ENCODE measurements around the gene FBL.
"Not testable (repeated sequence)": the region's sequence is repeated elsewhere in the genome, so short reads cannot be mapped to it uniquely, and the experiment has no call there.

FBL gene

GRCh38 chr19:39876486-39876885, 30.3 kb upstream of the FBL start:
- DNase-seq, result not testable (repeated sequence)

GRCh38 chr19:39875401-39875864, 29.3 kb upstream of the FBL start:
- DNase-seq, result not testable (repeated sequence)

GRCh38 chr19:39874404-39874803, 28.2 kb upstream of the FBL start:
- no peak for DNase-seq

- no peak for DNase-seq
These were observed 27.2 kb upstream of the FBL start for GRCh38 chr19:39873385-39873784.

GRCh38 chr19:39871886-39872866, 26.0 kb upstream of the FBL start:
- DNase-seq, result no peak

GRCh38 chr19:39871362-39871761, 25.2 kb upstream of the FBL start:
- DNase-seq, result no peak

GRCh38 chr19:39870171-39870971, 24.2 kb upstream of the FBL start:
- DNase-seq, result no peak

- no peak for DNase-seq
These were observed 21.8 kb upstream of the FBL start for GRCh38 chr19:39867952-39868351.

GRCh38 chr19:39867133-39867532, 21.0 kb upstream of the FBL start:
- DNase-seq, result no peak

- no peak for DNase-seq
These were observed 19.8 kb upstream of the FBL start for GRCh38 chr19:39865953-39866352.

GRCh38 chr19:39865186-39865585, 19.0 kb upstream of the FBL start:
- no peak for DNase-seq

- no peak for DNase-seq
These were observed 17.9 kb upstream of the FBL start for GRCh38 chr19:39864118-39864517.

- DNase-seq, result no peak
These were observed 12.4 kb upstream of the FBL start for GRCh38 chr19:39858541-39858940.

- no peak for DNase-seq
These were observed 6.7 kb upstream of the FBL start for GRCh38 chr19:39852882-39853281.

- no peak for DNase-seq
These were observed 4.7 kb upstream of the FBL start for GRCh38 chr19:39850892-39851291.

- no peak for DNase-seq
These were observed 2.2 kb upstream of the FBL start for GRCh38 chr19:39848392-39848791.

GRCh38 chr19:39847525-39847924, 1.3 kb upstream of the FBL start:
- DNase-seq, result no peak

GRCh38 chr19:39846678-39847486, 703 bp upstream of the FBL start:
- DNase-seq, result no peak

- DNase-seq, result peak; percentile 16
These were observed 621 bp downstream of the FBL start for GRCh38 chr19:39845584-39845932.

- no peak for DNase-seq
These were observed 1.0 kb downstream of the FBL start for GRCh38 chr19:39845172-39845571.

- DNase-seq, result peak; percentile 50
These were observed 2.0 kb downstream of the FBL start for GRCh38 chr19:39843919-39844793.
